Measurements from ENCODE around the gene SMAGP. TPM values are rescaled to one million over a fixed set of nuclear protein-coding genes. Genes with fewer than 3 reads are reported as not detected.
"Not testable (repeated sequence)": the region's sequence is repeated elsewhere in the genome, so short reads cannot be mapped to it uniquely, and the experiment has no call there.

SMAGP gene
- total RNA-seq, 1 experiment from 2014 or later, result 11.6 TPM

DNA sequence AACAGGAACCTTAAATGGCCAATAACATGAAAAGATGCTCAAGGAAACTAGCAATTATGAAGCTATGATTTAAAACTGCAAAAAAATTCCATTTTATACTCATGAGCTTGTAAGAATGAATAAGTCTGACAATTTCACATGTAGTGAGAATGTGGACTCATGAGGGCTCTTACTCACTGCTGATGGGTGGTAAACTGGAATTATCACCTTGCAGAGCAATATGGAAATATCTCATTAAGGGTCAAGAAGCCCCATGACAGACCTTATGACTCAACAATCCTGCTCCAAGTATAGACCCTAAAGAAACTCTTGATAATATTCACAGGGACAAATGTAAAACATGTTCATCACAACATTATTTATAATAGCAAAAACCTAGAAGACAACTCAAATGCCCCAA is 23.5 kb upstream of the SMAGP start (continued):
- TF ChIP-seq, protein P1, sequence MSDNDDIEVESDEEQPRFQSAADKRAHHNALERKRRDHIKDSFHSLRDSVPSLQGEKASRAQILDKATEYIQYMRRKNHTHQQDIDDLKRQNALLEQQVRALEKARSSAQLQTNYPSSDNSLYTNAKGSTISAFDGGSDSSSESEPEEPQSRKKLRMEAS (CRISPR knock-in tag; IDR thresholded peaks at IDR 0.05), result no peak

GRCh38 chr12:51291603-51292513 is 21.6 kb upstream of the SMAGP start:
- H3K4me3 Mint-ChIP-seq; H3K27me3 Mint-ChIP-seq (ENCODE audit: low read depth); H3K36me3 Mint-ChIP-seq; DNase-seq (ENCODE audit: low spot score); POLR2A ChIA-PET; H3K9me3 Mint-ChIP-seq; H3K4me1 Mint-ChIP-seq; H3K27ac Mint-ChIP-seq: not testable (repeated sequence)
- CTCF ChIA-PET, result interaction anchor here (0.5 to 2.8 kb wide), 3 partner anchors 22 to 147 kb away, joined by 4 to 11 read pairs (median 9); partner anchors contain the start of gene SMAGP
- peak; percentile 82 for ATAC-seq

DNA sequence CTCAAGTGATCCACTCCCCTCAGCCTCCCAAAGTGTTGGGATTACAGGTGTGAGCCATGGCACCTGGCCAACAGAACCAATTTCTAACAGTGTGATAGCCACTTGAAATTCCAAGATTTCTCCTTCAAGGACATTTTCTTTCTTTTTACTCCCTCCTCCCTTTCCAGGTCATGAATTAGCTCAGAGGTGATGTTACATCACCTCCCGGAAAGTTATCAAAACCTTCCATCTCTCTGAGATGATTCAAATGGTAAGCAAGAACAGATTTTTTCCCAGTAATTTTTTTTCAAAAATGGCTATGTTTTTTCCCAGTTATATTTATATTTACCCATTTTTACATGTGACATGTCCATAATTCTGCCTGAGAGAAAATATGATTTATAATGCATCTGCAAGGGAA is 15.6 kb upstream of the SMAGP start:
- TF ChIP-seq, protein P2, sequence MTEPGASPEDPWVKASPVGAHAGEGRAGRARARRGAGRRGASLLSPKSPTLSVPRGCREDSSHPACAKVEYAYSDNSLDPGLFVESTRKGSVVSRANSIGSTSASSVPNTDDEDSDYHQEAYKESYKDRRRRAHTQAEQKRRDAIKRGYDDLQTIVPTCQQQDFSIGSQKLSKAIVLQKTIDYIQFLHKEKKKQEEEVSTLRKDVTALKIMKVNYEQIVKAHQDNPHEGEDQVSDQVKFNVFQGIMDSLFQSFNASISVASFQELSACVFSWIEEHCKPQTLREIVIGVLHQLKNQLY (CRISPR knock-in tag; IDR thresholded peaks at IDR 0.05), result no peak
- TF ChIP-seq E2F4 (CRISPR knock-in tag; IDR thresholded peaks at IDR 0.05; ENCODE audit: borderline replicate concordance, low read depth) (no peak), ZNF416 (CRISPR knock-in tag; IDR thresholded peaks at IDR 0.05) (no peak), TEAD1 (CRISPR knock-in tag; IDR thresholded peaks at IDR 0.05) (no peak), ZNF512 (CRISPR knock-in tag; IDR thresholded peaks at IDR 0.05; ENCODE audit: borderline replicate concordance) (no peak), JUN (CRISPR knock-in tag; IDR thresholded peaks at IDR 0.05) (no peak), ZNF219 (CRISPR knock-in tag; IDR thresholded peaks at IDR 0.05; ENCODE audit: borderline replicate concordance) (no peak), ELF4 (CRISPR knock-in tag; IDR thresholded peaks at IDR 0.05; ENCODE audit: low read depth) (no peak), ATF3 (CRISPR knock-in tag; conservative IDR thresholded peaks at IDR 0.05) (no peak), ZNF138 (CRISPR knock-in tag; conservative IDR thresholded peaks at IDR 0.05) (no peak), NFE2L1 (CRISPR knock-in tag; IDR thresholded peaks at IDR 0.05) (no peak), RELA (CRISPR knock-in tag; IDR thresholded peaks at IDR 0.05; ENCODE audit: borderline replicate concordance) (no peak), FOXK1 (CRISPR knock-in tag; IDR thresholded peaks at IDR 0.05) (no peak), CREM (CRISPR knock-in tag; IDR thresholded peaks at IDR 0.05) (no peak), SMAD4 (CRISPR knock-in tag; IDR thresholded peaks at IDR 0.05) (no peak)
- Mint-ChIP-seq H3K27ac (no peak overlapping the region), H3K27me3 (ENCODE audit: low read depth) (no peaks in the 10 kb centered on the region), H3K4me1 (peaks cover 4% of the 10 kb centered on the region; the same call in 1 of the 2 replicates), H3K4me3 (no peak overlapping the region), H3K9me3 (no peaks in the 10 kb centered on the region), H3K36me3 (no peaks in the 10 kb centered on the region)
- POLR2A ChIA-PET, result no interaction called here
- DNase-seq (ENCODE audit: low spot score) (no peak), ATAC-seq (no peak)
- CTCF ChIA-PET, result interaction anchor here (1.0 kb wide), 1 partner anchor 56 kb away, joined by 3 read pairs; no protein-coding TSS in a partner anchor
